OCI-LY3 (cell line): ENCODE data around the gene PIK3C2B.

ENCODE experiments used
- CTCF ChIP-seq: fragments of 200-600, 300-600 bp; sonication (generic); IDR thresholded peaks from 2 replicates; pipeline ENCODE4 v1.5.1; 2014; ENCODE audit warnings: antibody characterized with exemption, low read length, low read depth
- EZH2phosphoT487 ChIP-seq: fragments of 200-600 bp; shearing (Covaris generic); IDR thresholded peaks from 2 replicates; pipeline ENCODE4 v1.6.1; 2018; ENCODE audit warnings: antibody characterized with exemption, mixed run types, low read depth

- TF ChIP-seq CTCF (no peak), EZH2phosphoT487 (no peak)
These were observed 34.9 kb downstream of the PIK3C2B start for GRCh38 chr1:204459706-204460105.
